Globus pallidus (tissue), 1 donor: ENCODE data around the gene CCDC141.

Source experiments
- DNase-seq: peaks from one replicate; pipeline ENCODE4 v3.0.0-alpha.2; 2015; ENCODE audit warnings: low spot score

CCDC141 gene

DNA sequence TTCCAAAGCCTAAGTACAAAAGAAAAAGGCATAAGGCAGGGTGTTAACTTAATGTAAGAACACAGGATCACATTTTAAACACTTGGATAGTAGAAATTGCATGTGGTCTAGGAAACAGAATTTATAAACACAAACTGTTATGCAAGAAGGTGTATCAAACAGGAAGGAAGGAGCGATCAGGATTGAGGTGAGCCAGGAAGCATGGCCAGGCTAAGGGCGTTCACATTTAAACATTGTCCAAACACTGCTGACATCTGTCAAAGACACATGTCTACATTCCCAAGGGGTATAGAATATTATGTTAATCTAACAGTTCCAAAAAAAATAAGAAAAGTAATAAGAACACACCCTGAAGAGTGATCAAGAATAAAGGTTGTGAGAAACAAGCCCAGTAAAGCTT, 71.3 kb downstream of the CCDC141 start:
- DNase-seq: no peak

DNA sequence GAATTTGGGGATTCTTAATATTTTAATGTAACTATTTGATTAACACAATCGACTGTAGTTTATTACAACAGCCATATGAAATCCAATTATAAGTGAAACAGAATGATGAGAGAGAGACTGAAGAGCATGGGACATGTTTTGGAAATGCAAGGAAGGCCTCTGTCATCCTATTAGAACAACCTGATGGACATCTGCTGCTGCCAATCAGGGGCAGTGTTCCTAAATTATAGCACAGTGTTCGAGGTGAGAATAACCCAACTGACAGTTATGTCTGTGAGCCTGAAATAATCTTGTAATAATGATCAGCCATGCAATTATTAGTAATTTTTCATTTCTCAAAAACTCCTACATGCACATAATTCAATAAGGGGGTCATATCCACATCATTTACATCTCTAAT, 73.6 kb downstream of the CCDC141 start:
- DNase-seq: no peak

DNA sequence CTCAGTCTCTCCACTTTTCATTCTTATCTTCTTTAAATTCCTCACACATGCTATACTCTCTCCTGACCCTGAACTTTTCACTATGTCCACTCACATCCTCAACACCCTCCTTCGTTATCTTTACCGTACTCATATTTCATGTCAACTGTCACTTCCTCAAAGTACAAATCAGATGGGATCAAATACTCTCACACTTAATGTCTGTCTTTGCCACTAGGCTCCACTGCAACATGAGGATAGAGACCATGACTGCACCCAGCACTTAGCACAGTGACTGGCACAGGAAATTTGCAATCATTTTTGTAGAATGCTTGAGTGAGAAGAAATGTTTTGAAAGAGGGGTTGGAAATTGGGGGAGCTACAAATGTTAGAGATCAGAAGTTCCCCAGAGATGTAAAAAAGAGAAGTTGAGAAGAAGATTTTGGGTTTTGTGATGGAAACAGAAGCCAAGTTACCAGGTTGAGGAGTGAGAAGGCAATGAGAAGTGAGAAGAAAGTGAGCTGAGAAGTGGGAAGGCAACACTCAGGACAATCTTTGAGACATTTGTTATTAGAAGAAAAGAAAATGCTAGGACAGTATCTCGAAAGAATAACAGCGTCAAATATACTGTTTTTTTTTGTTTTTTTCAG, 87.0 kb downstream of the CCDC141 start:
- DNase-seq: no peak

DNA sequence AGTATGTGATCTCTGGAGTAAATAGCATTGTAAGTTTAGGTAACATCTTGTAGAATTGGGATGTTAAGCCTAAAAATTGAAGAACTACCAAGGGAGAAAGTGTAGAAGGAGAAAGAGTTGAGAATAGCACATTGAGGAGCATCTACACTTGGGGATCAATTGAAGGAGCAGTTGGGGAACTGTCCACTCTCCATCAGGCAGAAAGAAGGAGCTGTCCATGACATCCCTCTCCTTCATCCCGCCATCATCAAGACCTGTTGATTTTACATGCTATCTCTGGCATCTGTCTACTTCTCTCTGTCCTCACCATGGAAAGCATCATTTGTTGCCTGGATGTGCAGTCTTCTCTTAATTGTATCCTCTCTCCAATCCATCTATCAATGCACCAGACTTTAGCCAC, 87.8 kb downstream of the CCDC141 start:
- DNase-seq: no peak

DNA sequence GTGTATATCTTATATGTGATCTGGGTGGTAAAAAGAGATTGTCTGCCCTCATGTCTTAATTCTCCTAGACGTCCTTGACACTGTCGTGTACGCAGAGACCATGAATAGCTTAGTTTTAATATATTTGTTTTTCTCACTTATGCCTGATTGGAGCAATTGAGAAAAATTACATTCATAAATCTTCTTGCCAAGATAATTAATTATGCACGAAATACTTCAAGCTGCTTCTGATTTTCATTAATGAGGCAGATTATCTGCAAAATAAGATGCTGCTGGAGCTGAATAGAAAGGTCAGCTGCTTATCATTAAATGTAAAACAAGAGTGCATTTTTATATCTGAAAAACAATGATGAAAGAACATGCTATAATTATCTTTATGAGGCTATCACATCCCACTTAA, 95.9 kb downstream of the CCDC141 start:
- no peak for DNase-seq

GRCh38 chr2:178951266-178952006, 98.5 kb downstream of the CCDC141 start:
- DNase-seq: no peak

DNA sequence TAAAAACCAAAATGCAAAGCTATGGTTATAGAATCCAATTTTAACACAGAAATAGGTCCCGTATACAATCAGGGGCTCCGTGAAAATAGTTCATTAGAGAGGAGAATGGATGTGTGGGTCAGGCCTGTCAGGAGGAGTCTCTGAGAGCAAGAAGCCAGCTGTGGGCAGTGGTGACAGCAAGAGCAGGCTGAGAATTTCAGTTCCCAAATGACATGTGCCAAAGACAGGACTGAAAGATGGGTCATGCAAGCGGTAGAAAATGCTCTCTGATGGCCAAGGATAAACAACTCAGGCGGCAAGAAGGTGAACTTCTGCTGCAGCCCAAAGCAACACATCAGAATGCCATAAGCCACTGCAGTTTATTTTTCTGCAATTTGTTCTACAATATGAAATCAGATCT, 100.4 kb downstream of the CCDC141 start:
- no peak for DNase-seq

- DNase-seq: no peak
Observed at GRCh38 chr2:178949151-178949550, 100.8 kb downstream of the CCDC141 start.

GRCh38 chr2:178947006-178947405, 102.9 kb downstream of the CCDC141 start:
- no peak for DNase-seq

DNA sequence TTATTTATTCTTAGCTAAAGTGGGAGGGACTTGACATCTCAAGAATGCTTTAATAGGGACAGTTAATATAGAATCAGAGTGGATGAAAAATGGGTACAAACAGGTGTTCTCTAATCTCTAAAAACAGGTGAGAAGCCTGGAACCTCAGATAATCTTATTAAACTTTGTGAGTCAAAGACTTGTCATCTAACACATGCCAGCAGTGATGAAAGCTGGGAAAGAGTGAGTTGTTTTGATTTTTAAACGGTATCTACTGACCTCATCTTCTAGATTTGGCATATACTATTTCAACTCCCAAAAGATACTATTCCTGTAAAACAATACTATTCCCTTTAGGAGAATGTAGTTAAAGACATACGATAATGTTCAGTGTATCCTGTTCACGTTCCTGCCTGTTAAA, 103.4 kb downstream of the CCDC141 start:
- DNase-seq: no peak

- DNase-seq: no peak
Observed at GRCh38 chr2:178943745-178944144, 106.2 kb downstream of the CCDC141 start.

GRCh38 chr2:178934571-178934970, 115.4 kb downstream of the CCDC141 start:
- no peak for DNase-seq

DNA sequence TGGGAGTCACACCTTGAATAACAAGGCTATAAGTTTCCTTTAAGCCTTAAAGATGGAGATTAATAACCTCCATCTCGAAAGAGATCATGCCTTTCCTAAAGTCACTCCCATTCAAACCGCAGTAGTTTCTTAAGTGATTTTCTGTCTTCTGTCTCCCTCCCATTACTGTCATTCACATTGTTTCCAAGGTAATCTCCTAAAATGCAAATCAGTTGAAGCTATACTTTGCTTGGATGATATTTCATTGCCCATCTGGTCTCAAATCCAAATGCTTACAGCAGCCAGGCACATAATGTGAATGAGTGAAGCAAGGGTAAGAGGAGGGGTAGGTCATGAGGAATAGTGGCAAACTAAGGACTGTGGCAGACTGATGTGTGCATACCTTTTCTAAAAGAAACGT, 116.4 kb downstream of the CCDC141 start:
- no peak for DNase-seq

DNA sequence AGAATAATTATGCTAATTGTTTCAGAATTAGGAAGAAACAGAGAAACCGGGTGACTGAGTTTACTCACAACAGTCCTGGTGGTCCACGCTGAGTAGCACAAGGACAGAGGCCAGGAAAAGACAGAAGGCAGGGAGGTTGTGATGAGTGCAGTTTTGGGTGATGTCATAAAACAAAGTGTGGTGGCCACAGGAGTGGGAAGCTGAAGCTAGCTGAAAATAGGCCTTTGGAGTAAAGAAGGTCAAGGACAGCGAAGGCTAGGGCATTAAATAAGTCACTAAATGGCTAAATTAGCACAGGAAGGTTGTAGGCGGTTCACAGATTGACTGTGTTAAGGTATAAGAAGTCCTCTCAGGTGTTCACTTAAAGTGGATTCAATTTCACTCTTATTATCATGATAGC, 121.9 kb downstream of the CCDC141 start:
- DNase-seq: no peak

DNA sequence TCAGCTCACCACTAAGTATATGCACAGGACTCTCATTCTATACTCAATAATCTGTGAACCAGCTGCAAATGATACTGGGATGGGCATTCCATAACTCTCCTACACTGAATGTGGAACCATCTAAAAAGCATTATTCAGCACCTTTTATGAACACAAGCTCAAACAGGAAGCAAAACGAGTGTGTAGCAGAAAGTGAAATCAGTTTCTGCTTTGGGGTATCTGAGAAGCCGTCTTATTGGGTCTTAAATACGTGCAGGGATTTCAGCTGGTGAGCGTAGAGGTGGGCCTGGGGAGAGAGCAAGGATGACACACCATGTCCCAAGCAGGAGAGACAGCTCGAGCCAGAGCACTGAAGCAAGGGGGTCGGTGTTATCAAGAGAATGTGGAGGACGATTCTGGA, 122.8 kb downstream of the CCDC141 start:
- DNase-seq: no peak

DNA sequence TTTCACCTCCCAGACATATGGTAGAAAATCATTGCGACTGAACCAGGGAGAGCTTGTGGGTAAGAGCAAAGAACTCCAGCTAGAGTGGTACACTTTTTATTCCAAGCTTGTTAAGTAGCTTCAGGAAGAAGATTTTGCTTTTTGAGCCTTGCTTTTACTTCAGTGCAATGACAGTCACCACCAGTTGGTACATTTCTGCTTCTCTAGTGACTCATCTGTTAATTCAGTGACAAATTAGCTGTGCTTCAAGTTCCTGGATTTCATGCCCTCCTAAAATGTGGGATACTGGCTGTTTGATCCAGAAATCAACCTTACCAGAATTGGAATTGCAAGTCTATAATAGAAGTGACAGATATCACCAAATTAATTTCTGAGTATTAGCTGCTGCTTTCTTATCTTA, 125.1 kb downstream of the CCDC141 start:
- no peak for DNase-seq

GRCh38 chr2:178923546-178923945, 126.4 kb downstream of the CCDC141 start:
- no peak for DNase-seq

DNA sequence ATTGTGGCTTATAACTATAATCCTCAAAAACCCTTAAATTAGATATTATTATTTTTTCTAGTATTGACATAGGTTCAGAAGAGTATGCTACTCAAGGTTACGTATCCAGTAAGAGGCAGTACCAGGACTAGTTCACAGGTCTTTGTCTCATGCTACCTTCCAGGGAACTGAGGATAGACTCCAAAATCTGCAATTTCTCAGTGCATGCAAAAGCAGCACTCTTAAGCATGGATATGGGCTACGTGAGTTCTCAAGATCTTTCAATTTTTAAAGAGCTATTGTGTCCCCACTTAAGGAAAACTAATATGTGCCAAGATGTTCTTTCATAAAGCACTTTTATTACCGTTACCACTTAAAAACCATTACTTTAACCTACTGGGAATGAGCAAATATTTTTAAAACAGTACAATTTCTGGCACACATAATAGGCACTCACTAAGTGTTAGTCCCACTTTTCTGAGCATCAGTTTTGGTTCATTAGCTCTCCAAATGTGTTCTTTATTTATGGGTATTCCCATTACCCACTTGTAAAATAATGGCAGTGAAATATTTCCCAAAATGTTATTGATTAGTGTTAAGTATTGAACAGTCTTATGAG, 128.9 kb downstream of the CCDC141 start:
- no peak for DNase-seq

GRCh38 chr2:178917555-178917954, 132.4 kb downstream of the CCDC141 start:
- DNase-seq: no peak

DNA sequence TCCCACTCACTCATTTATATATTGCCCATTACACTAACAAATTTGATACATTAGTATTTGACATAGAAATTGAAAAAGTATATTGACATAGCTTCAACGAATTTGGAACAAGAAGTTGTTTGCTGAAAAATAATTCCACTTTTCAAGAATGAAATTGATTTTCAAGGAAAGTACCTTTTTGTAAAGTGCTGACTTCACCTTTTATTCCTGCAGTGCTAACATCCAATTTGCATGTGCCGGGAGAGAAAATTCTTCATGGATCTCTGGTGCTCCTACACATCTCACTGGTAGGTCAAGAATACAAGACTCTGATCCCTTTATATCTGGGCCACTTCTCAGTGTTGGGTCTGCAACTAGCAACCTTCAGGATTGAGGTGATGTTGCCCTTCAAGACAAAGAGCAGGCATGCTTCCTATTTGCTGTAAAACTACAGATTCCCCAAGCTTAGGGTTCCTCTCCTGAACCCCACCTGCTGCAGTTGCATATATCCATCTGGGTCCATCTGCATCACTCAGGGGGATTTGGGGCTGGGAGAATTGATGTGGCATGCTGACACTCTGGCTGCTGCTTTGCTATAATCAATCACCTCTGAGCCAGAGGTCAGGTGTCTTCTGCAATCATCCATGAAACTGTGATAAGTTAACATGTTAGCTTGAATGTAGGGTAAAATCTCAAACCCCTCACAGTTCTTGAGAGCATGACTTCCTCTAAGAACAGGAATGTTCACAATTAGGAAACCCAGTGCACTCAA, 134.3 kb downstream of the CCDC141 start:
- DNase-seq: no peak

DNA sequence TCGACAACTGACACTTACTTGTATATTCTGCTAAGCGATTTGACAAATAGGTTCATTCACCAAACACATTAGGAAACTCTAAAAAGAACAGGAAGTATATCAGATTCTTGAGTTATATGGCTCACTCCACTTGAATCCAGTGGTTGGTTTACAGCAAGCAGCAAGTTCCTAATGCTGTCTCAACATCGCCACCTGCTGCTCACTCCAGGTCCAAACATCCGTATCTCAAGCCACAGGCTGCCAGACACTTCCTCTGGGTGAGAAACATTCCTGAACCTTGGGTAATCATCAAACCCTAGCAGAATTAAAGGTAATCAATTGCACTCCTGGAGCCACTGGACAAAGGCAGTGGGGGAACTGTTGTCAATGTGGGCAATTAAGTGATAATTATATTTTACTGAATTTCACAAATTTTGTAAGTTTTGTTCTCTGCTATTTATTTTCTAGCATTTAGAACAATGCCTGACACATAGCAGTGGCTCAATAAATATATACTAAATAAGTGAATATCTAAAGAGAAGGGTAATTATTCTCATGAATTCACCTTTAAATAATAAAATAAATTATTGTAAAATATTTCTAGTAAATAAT, 135.6 kb downstream of the CCDC141 start:
- peak; percentile 79 for DNase-seq

DNA sequence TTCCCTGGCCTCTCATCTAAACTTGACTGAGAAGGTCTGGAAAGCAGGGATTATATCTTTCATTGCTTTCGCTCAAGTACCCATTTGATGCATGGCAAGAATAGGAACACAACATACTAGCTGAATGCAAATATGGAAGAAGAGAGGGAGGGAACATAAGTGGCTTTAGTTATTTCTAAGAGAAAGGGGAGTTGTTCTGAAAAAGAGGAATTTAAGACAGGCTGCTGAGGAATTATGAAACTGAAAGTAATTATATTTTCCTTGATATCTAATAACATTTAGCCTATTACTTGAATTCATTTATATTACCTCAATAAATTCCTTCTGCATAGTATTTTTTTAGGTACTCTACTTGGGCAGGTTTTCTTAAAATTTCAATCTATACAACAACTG, 136.9 kb downstream of the CCDC141 start:
- DNase-seq: no peak
